NCI-H1436 (cell line): ENCODE data around the gene OR5AU1.
A peak's percentile ranks its signal among the peaks of the same experiment; 100 is the strongest.

Experiments
- DNase-seq: peaks from one replicate; lab custom pipeline; 2025; lab: John Stamatoyannopoulos, UW

Gene OR5AU1

DNA sequence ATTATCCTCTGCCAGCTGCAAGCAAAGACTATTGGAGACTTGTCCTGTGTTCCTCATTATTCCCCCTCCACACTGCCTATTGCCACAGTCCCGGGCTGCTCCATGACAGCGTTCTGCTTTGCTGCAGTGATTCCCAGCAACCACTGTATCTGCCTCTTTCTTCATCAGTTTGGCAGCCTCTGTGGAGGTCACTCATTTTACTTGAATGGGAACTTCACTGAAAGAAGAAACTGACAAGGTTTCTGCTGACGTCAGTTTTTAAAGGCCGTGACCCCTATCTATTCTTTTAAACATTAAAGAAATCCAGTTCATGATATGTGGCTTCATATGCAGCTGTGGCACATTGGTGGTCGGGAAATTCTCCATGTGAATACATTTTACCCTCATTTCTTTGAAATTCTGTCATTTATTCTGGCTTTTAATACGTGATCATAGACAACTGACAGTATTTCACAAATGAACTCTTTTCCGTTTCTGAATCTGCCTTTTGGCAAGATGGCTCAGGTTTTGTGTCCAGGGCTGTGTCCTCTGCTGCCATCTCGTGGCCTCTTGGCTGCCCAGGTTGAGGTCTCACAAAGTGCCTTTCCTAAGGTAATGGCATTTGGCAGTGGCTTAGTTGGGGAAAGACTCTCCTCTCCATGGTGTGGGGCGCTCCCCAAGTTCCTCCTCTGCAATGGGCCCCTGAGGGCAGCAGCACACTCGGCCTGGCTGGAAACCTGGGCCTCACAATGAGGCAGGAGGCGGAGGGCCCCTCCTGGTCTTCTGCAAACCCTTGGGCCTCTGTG is 49.2 kb downstream of the OR5AU1 start:
- peak; percentile 64 for DNase-seq

DNA sequence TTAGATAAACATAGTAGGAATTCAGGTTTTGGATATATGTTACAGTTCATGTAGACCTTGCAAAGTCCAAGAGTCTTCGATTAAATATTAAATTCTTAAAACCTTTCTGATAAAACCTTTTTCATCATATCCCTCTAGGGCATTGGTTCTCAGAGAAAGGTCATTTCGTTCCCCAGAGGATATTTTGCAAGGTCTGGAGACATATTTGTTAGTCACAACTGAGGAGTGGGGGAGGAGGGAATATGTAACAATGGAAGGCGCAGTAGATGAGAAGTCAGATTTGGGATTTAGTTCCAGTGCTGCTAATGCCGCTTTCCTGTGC is 49.7 kb downstream of the OR5AU1 start:
- no peak for DNase-seq

DNA sequence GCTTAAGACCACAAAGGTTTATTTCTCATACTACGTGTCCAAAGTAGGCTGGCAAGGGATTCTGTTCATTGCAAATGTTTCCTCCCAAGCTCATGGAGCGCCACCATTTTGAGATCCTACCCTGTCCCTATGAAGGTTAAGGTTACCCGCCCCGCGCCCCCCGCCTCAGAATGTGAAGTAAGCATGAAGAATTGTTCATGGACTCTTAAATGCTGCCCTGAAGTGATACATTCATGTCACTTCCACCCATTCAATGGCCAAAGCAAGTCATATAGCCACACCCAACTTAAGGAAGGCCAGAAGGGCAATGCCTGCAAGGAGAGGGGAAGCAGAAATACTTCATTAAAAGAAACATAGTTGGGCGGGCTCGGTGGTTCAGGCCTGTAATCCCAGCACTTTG is 50.8 kb downstream of the OR5AU1 start:
- DNase-seq = no peak
